Sigmoid colon (tissue), 7 donors: Measurements from ENCODE around the gene CHERP. TPM values are rescaled to one million over a fixed set of nuclear protein-coding genes. Genes with fewer than 3 reads are reported as not detected.
A peak's percentile ranks its signal among the peaks of the same experiment; 100 is the strongest.

ENCODE experiments used
- DNase-seq: peaks from one replicate; pipeline ENCODE4 v3.0.0-alpha.2; 2019
- H3K27ac ChIP-seq, 4 donors: fragments of 200-600 bp; sonication (generic); one replicate each; pipeline ENCODE4 v1.5.1; 2016 to 2019; ENCODE audit warnings: mild to moderate bottlenecking in 1 of 4
- H3K27me3 ChIP-seq, 3 donors: fragments of 200-600 bp; sonication (generic); one replicate each; pipeline ENCODE4 v1.5.1; 2019; ENCODE audit warnings: mild to moderate bottlenecking in 1 of 3
- H3K36me3 ChIP-seq, 4 donors: fragments of 200-600 bp; sonication (generic); one replicate each; pipeline ENCODE4 v1.5.1; 2016 to 2019
- H3K4me1 ChIP-seq, 4 donors: fragments of 200-600 bp; sonication (generic); one replicate each; pipeline ENCODE4 v1.5.1; 2017 to 2019
- H3K4me3 ChIP-seq, 4 donors: fragments of 200-600 bp; sonication (generic); one replicate each; pipeline ENCODE4 v1.5.1; 2017 to 2019; ENCODE audit warnings: mild to moderate bottlenecking in 2 of 4, moderate library complexity in 1 of 4
- H3K9me3 ChIP-seq, 4 donors: fragments of 200-600 bp in 3 of 4; sonication (generic) in 3 of 4; one replicate each; pipeline versions ENCODE4 v1.5.1 to v1.6.1; 2013 to 2019
- CTCF ChIP-seq, 4 experiments: fragments of 450-650 bp in 3 of 4; fragments of 200-600 bp in 1 of 4; IDR thresholded peaks; one replicate each; pipeline ENCODE4 v1.5.1; 2016 to 2019; ENCODE audit warnings: antibody characterized with exemption in 4 of 4, mild to moderate bottlenecking in 3 of 4, moderate library complexity in 2 of 4
- EP300 ChIP-seq, 4 donors: sonication (generic); formaldehyde crosslinking; IDR thresholded peaks; one replicate each; pipeline ENCODE4 v1.6.1; 2017; ENCODE audit warnings: antibody characterized with exemption in 4 of 4
- POLR2A ChIP-seq, 2 donors: fragments of 450-650 bp; IDR thresholded peaks; one replicate each; pipeline ENCODE4 v1.6.1; 2016; ENCODE audit warnings: antibody characterized with exemption in 2 of 2, mild to moderate bottlenecking in 2 of 2, moderate library complexity in 2 of 2
- POLR2AphosphoS5 ChIP-seq, 4 donors: sonication (generic); formaldehyde crosslinking; IDR thresholded peaks; one replicate each; pipeline ENCODE4 v1.6.1; 2017; ENCODE audit warnings: antibody characterized with exemption in 4 of 4
- WGBS, 2 donors: extraction: QIAGEN DNeasy Blood & Tissue Kit; methylation state at CpG; one replicate each; pipeline ENCODE4 v1.1.7; 2013; 5-methylcytosine and 5-hydroxymethylcytosine counted together
- intact Hi-C: fragments of 100-400 bp; cut with DNase I; formaldehyde crosslinking; loops from one replicate; pipeline ENCODE4 v1.15.1; 2023
- polyA plus RNA-seq, 3 donors: library from polyadenylated mRNA; stranded (reverse); fragments of 200-250 nt; gene quantifications; one replicate each; pipeline ENCODE4 v1.2.3, GENCODE V29; 2013
- total RNA-seq, 4 donors: library from RNA; depleted of rRNA; stranded (reverse); fragments of >200 nt; gene quantifications; one replicate each; pipeline ENCODE4 v1.1.0, GENCODE V29; 2016
- donor health status: healthy with polysubstance abuse.
- donor health status: Bipolar disorder and iron deficiency.
- donor health status: healthy.

Gene CHERP
- total and polyA plus RNA-seq, 7 donors: 5.6 to 32.7 (median 8.6) TPM

- peak overlapping the region; percentile 10 to 72 (median 64) for H3K27ac ChIP-seq
- intact Hi-C loops: no loop called here
- H3K4me3 ChIP-seq: peak overlapping the region in 3 of 4 donors; percentile 7 to 28 (median 26)
- no peak for DNase-seq
- no peaks in the 10 kb centered on the region for H3K9me3 ChIP-seq
- H3K4me1 ChIP-seq: peaks cover 0 to 86% (median 66%) of the 10 kb centered on the region in 4 donors
- H3K36me3 ChIP-seq: no peaks in the 10 kb centered on the region
- WGBS, 2 donors: 39 to 74% methylated on average over 26 of the region's 26 CpGs
- H3K27me3 ChIP-seq: no peaks in the 10 kb centered on the region
- TF ChIP-seq POLR2A (IDR thresholded peaks at IDR 0.05) (no peak), EP300 (IDR thresholded peaks at IDR 0.05) (no peak), POLR2AphosphoS5 (IDR thresholded peaks at IDR 0.05) (no peak), CTCF (IDR thresholded peaks at IDR 0.05) (no peak)
Observed at GRCh38 chr19:16587833-16588823, 45.9 kb upstream of the CHERP start.

GRCh38 chr19:16586991-16587832, 45.0 kb upstream of the CHERP start:
- whole genome bisulfite sequencing, 2 donors: 37 to 72% methylated on average over 20 of the region's 20 CpGs
- H3K27ac ChIP-seq: peak overlapping the region in 3 of 4 donors; percentile 62 to 72 (median 65)
- H3K36me3 ChIP-seq: no peaks in the 10 kb centered on the region
- TF ChIP-seq POLR2AphosphoS5 (IDR thresholded peaks at IDR 0.05): no peak
- TF ChIP-seq CTCF (IDR thresholded peaks at IDR 0.05): no peak
- no peak for TF ChIP-seq POLR2A (IDR thresholded peaks at IDR 0.05)
- TF ChIP-seq EP300 (IDR thresholded peaks at IDR 0.05): no peak
- intact Hi-C loops: no loop called here
- no peaks in the 10 kb centered on the region for H3K9me3 ChIP-seq
- peaks cover 0 to 87% (median 73%) of the 10 kb centered on the region in 4 donors for H3K4me1 ChIP-seq
- no peaks in the 10 kb centered on the region for H3K27me3 ChIP-seq
- H3K4me3 ChIP-seq: peak overlapping the region in 3 of 4 donors; percentile 7 to 28 (median 26)
- no peak for DNase-seq

DNA sequence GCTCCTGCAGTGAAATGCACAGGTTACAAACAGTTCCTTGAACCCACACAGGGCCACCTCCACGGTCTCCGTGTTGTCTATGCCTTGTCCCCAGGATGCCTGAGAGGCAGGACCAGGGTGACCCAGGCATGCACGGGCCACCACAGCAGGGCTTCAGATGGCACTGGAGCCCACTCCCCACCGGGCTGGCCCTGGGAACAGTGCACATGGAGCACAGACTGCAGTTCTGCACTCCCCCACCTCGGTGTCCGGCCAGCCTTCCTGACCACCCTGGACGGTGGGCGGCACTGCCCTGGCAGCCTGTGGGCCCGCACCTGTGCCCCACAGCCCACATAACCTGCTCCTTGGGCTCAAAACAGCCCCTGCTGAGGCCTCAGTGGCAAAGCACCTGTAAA, 44.2 kb upstream of the CHERP start:
- Histone ChIP-seq H3K4me3 (no peak overlapping the region), H3K4me1 (peaks cover 0 to 88% (median 79%) of the 10 kb centered on the region in 4 donors), H3K36me3 (no peaks in the 10 kb centered on the region), H3K9me3 (no peaks in the 10 kb centered on the region), H3K27me3 (no peaks in the 10 kb centered on the region), H3K27ac (peak overlapping the region in 1 of 4 donors; percentile 16)
- TF ChIP-seq POLR2A (IDR thresholded peaks at IDR 0.05): no peak
- TF ChIP-seq EP300 (IDR thresholded peaks at IDR 0.05): no peak
- TF ChIP-seq CTCF (IDR thresholded peaks at IDR 0.05): no peak
- no peak for TF ChIP-seq POLR2AphosphoS5 (IDR thresholded peaks at IDR 0.05)
- intact Hi-C loops: no loop called here
- 79 to 85% methylated on average over 9 of the region's 9 CpGs for WGBS, 2 donors
- no peak for DNase-seq

- 59 to 63% methylated on average over 11 of the region's 11 CpGs for WGBS, 2 donors
Observed at GRCh38 chr19:16585808-16586476, 43.7 kb upstream of the CHERP start.

More at GRCh38 chr19:16585808-16586476, 43.7 kb upstream of the CHERP start:
- no peaks in the 10 kb centered on the region for H3K36me3 ChIP-seq
- no peaks in the 10 kb centered on the region for H3K27me3 ChIP-seq
- no peaks in the 10 kb centered on the region for H3K9me3 ChIP-seq
- H3K4me1 ChIP-seq: peaks cover 0 to 91% (median 80%) of the 10 kb centered on the region in 4 donors
- intact Hi-C loops: no loop called here
- peak overlapping the region; percentile 62 to 69 (median 68) for H3K27ac ChIP-seq
- no peak for DNase-seq
- no peak for TF ChIP-seq CTCF (IDR thresholded peaks at IDR 0.05)
- TF ChIP-seq POLR2A (IDR thresholded peaks at IDR 0.05): no peak
- TF ChIP-seq EP300 (IDR thresholded peaks at IDR 0.05): no peak
- TF ChIP-seq POLR2AphosphoS5 (IDR thresholded peaks at IDR 0.05): no peak
- no peak overlapping the region for H3K4me3 ChIP-seq
